GM21526 (cell line): ENCODE results near the gene HOXC9.

Experiments used
- ATAC-seq: cut with Tn5 transposase; IDR thresholded peaks from one replicate; pipeline ENCODE4 v1.9.1; 2021; ENCODE audit warnings: moderate library complexity; ENCODE audit not compliant: unreplicated experiment, low FRiP score

HOXC9 gene

DNA sequence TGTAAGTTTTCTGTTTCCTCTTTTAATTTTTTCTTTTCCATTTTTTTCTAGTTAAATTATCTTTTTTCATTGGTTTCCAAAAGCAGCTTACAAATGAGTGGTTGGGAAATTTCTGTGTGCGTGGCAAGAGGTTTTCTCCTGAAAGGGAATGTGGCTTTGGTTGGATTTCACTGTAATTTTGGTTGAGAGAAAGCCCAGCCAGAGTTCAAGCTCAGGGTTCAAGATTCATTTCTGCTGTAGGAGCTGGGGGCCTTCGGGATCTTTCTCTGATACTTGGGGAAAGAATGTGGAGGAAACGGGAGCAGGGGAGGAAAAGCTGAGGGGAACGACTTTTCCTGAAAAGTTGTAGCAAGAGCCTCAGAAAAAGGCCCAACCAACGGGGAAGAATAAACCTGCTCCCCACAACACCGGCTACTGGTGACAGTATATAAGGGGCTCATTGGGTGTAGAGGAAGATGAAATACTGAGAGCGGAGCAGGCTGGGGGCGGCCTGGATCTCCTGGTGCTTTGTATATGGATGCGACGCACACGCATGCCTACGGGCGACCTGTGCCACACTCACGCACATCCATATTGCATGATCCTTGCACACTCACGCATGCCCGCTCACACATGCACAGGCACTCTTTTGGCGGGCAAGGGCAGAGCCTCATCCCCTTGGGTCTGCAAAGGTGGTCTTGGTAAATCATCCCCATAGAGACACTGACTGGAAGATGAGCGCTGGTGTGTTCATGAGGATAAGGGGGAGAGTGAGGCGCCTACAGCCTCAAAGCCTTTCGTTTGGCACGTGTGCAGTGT, 13.1 kb upstream of the HOXC9 start:
- no peak for ATAC-seq

DNA sequence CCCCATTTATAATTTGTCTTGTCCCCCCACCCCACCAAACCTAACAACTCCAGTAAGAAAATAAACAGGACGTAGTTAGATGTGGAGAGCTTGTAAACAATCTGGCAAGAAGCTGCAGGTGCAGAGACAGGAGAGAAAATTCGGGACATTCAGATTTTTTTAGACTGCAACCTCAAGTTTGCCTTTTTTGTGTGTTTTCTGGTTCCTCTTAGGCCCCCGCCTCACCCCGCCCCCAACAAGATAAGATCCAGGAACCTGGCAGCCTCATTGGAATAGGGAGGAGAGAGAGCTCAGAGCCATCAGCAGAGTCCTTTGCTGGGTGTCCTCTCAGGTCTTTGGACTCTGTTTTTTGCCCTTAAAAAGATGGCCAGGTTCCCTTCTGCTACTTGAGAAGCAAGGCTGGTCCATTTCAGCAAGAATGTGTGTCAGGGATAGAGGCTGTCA, 12.2 kb upstream of the HOXC9 start:
- ATAC-seq: no peak

DNA sequence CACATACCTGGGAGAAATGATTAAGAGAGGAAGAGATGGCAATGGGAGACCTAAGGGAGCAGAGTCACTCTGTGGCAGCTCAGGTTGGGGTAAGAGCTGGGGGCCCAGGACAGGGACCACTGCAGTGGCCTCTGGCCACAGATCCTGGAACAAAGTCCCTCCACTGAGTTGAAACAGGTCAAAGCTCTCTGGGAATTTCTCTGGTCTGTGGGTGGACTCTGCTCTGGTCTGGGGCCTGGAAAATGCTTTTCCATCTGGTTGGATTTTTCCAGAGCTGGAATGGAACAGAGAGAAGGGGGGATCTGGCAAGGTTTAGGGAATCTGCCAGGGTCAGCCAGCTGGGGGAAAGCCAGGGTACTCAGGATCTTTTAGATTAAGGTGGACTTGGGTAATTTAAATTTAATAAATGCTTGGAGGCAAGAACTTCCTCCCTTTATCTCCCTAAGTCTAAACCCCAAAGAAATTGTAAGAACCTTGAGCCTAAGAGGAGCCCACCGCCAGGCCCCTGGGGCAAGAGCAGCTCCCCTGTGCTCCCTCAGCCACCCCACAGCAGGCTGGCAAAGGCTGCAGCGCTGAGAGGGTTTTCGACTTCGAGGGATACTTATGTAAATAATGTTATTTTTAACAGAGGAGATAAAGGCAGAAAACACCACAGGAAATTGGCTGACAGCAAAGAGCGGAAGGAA, 11.3 kb upstream of the HOXC9 start:
- no peak for ATAC-seq

GRCh38 chr12:53989227-53990113, 10.5 kb upstream of the HOXC9 start:
- no peak for ATAC-seq

GRCh38 chr12:53990311-53991076, 9.5 kb upstream of the HOXC9 start:
- ATAC-seq: no peak

DNA sequence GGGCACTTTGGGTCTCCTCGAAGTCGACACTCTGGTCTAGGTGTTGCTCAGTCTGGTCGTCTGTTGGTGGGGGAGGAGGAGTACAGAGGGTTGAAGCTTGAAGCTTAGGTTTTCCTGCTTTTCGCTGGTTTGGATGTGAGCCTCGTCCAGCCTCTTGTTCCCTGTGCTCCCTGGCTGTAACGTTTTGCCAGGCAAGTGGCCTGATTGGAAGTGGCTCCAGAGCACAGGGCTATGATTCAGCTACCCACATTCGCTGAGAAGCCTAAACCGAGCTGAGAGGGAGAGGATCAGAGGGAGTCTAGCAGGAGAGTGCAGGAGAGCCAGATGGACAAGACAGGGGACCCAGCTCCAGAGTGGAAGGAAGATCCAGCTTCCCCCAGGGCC, 8.9 kb upstream of the HOXC9 start:
- ATAC-seq: no peak

- no peak for ATAC-seq
Observed at GRCh38 chr12:53992377-53992889, 7.5 kb upstream of the HOXC9 start.

DNA sequence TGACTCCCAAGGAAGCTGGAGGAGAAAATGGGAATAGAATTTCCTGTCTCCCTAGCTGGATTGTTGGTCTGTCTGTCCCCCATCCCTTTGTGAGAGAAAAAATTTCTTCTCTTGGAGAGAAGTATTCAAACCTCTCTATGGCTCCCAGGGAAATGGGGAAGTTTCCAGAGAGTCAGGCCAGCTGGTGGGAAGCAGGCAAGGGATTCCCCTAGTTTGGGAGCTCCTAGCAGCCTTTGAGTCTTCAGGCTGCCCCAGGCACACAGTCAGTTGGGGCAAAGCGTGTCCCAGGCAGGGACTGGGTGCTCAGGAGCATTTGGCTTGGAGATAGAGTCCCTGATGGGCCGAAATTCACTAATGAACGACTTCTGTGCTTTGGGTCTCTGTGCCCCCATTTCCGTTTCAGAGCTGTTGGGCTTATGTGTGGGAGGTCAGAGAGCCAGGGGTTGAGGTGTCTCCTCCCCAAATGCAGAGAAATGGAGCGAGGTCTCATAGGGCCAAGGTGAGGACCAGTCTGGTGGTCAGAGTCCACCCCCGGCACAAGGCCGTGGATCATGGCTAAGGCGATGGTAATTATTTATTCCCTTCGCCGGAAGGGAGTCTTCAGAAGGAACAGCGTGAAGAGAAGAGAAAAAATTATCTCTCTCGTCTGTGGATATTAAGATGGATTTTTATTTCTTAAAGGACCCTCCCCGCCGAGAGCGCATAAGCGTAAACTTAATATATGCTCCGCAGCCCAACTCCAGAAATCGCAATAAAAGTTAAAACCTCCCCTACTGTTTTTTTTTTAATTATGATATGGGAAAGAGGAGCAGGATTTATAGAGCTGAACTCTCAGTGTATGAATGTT, 6.6 kb upstream of the HOXC9 start:
- ATAC-seq: no peak

- no peak for ATAC-seq
Observed at GRCh38 chr12:53994009-53994263, 6.0 kb upstream of the HOXC9 start.

DNA sequence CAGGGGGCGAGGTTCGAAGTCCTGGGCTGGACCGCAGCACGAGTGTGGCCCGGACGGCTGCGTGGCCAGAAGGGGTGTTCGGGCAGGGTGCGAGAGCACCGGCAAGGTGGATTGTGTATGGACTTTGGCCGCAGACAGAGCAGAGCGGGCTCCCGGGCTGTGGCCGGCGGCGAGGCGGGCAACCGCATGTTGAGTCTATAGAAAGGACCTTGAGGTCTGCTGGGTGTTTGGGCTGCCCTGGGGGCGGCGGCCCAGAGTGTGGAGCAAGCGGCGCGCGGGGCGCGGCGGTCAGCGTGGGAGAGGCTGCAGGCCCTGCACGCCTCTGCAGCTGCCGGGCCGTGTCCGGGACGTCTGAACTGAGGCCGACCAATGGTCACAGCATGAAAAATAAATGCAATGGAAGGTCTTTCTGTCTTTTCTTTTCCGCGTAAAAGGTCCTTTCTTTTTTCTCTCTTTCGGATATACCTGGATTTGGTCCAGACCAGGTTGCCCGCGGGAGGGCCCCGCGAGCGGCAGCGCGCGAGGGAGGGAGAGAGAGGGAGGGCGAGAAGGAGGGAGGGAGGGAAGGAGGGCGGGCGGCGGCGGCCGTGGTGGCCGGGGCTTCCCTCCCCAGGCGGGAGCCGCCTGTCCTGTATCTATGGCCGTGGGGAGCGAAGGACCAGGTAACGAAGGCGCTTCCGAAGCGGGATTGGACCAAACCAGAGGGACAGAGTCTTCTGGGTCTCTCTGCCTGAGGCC, 5.5 kb upstream of the HOXC9 start:
- no peak for ATAC-seq

DNA sequence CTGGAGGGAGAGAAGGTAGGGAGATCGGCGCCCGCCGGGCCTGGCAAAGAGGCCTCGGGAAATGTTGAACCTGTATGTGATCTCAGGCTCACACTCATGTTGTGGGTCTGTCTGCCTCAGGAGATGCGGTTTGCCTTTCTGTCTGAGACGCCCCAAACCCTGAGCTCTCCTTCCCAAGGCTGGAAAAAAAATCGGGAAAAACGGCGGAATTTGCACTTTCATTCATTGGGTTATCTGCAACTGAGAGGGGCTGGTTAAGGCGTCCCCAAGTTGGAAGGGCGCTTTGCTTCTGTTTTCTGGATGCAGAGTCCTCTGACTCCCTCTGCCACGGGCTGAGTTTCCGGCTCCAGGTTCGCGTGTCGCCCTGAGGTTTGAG, 5.0 kb upstream of the HOXC9 start:
- no peak for ATAC-seq

DNA sequence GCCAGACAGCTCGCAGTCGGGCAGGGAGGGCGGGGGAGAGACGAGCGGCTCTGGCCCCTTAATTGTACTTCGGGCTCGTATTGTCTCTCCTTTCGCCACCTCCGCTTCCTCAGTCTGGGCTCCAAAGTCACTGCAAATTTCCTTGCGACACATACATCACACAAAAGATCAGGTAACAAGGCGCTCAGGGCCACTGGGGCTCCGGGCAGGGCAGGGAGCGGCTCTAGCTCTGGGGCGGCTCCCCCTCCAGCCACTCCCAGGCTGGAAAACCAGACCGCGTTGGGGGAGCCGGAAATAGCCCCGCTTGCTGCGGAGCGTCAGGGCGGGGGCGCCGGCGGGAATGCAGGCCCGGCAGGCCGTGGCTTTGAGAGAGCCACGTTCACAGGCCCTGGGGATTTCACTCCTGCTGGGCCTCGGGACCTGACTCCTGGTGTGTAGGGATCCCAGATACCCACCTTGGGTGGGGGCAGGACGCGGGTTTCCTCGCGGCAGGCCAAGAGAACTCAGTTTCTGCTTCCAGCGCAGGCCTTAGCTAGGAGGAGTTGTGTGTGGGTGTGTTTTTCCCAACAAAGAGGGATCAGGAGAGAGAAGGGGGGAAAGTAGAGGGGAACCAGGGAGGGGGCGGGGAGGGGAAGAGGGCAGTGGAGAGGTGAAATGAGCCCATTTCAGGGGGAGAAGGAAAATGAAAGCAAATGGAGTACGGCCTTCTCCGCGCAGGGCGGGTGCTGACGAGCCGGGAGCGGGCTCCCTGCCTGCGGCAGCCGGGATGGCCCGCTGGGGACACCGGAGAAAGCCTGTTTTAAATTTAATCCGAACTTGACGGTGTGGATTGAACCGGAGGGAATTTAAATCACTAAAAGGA, 4.4 kb upstream of the HOXC9 start:
- no peak for ATAC-seq

- ATAC-seq: no peak
Observed at GRCh38 chr12:53996240-53997203, 3.4 kb upstream of the HOXC9 start.

- no peak for ATAC-seq
Observed at GRCh38 chr12:53997204-53998109, 2.5 kb upstream of the HOXC9 start.

GRCh38 chr12:53998110-53998899, 1.7 kb upstream of the HOXC9 start:
- ATAC-seq: no peak
